ENCODE results near the gene MROH8. TPM values are rescaled to one million over a fixed set of nuclear protein-coding genes. Genes with fewer than 3 reads are reported as not detected.
A peak's percentile ranks its signal among the peaks of the same experiment; 100 is the strongest.

The MROH8 gene
- total and polyA plus RNA-seq, 2 of the 13 experiments (the other 11 are each of a cell fraction or from before 2014, with no cell fraction given), result 2.6 to 5.5 TPM

GRCh38 chr20:37192137-37192854, 12.9 kb upstream of the MROH8 start (continued):
- TF ChIP-seq PRDM10 (CRISPR knock-in tag; IDR thresholded peaks at IDR 0.05; ENCODE audit: low read depth), result peak; percentile 72; the same call in 1 of the 2 replicates
- peak; percentile 41 for TF ChIP-seq SKI (IDR thresholded peaks at IDR 0.05; ENCODE audit: partially characterized antibody)
- peak in 1 of 2 experiments; percentile 30; a peak in 1 of 4 replicates for TF ChIP-seq POLR2A (IDR thresholded peaks at IDR 0.05; ENCODE audit: insufficient read depth in 1 of 2, low read depth in 2 of 2, low read length in 2 of 2)
- peak; percentile 57; the same call in 1 of the 2 replicates for TF ChIP-seq ZMYM3 (CRISPR knock-in tag; IDR thresholded peaks at IDR 0.05)
- TF ChIP-seq ZNF564 (CRISPR knock-in tag; IDR thresholded peaks at IDR 0.05), result no peak
- TF ChIP-seq XRCC5 (optimal IDR thresholded peaks at IDR 0.05; ENCODE audit: low read length), result peak; percentile 98
- TF ChIP-seq MTERF4 (CRISPR knock-in tag; IDR thresholded peaks at IDR 0.05), result peak; percentile 29; the same call in 1 of the 2 replicates
- TF ChIP-seq TEAD3 (CRISPR knock-in tag; optimal IDR thresholded peaks at IDR 0.05; ENCODE audit: borderline replicate concordance), result peak; percentile 73
- no peak for TF ChIP-seq ZNF710 (CRISPR knock-in tag; IDR thresholded peaks at IDR 0.05; ENCODE audit: borderline replicate concordance)
- 0 out of 2 replicates have a peak, but pooled peaks have one; percentile 20 for TF ChIP-seq ZNF709 (CRISPR knock-in tag; IDR thresholded peaks at IDR 0.05)
- TF ChIP-seq SYNCRIP (IDR thresholded peaks at IDR 0.05; ENCODE audit: insufficient read depth, low read depth, low read length), result no peak
- peak; percentile 73 for TF ChIP-seq CEBPB (IDR thresholded peaks at IDR 0.05; ENCODE audit: borderline replicate concordance, low read depth, low read length)
- TF ChIP-seq MIER2 (CRISPR knock-in tag; IDR thresholded peaks at IDR 0.05), result 0 out of 2 replicates have a peak, but pooled peaks have one; percentile 59
- TF ChIP-seq MAX (IDR thresholded peaks at IDR 0.05), result peak; percentile 30; the same call in 1 of the 2 replicates
- no peak for TF ChIP-seq ZNF30 (CRISPR knock-in tag; IDR thresholded peaks at IDR 0.05)
- TF ChIP-seq ATF5 (CRISPR knock-in tag; IDR thresholded peaks at IDR 0.05; ENCODE audit: low read depth), result no peak
- peak; percentile 36; the same call in 1 of the 2 replicates for TF ChIP-seq ETV5 (CRISPR knock-in tag; IDR thresholded peaks at IDR 0.05; ENCODE audit: borderline replicate concordance)
- no peak; the same call in 1 of the 2 replicates for TF ChIP-seq ZNF121 (CRISPR knock-in tag; IDR thresholded peaks at IDR 0.05)
- no peak for TF ChIP-seq KLF15 (CRISPR knock-in tag; IDR thresholded peaks at IDR 0.05; ENCODE audit: borderline replicate concordance)
- no peak for TF ChIP-seq ZBTB43 (CRISPR knock-in tag; conservative IDR thresholded peaks at IDR 0.05)
- no peak for TF ChIP-seq ZNF343 (CRISPR knock-in tag; IDR thresholded peaks at IDR 0.05)

All from HepG2 (cell line).